Cardiac muscle cell (in vitro differentiated cells and primary cell): Measurements from ENCODE around the gene SEC14L6. TPM values are rescaled to one million over a fixed set of nuclear protein-coding genes. Genes with fewer than 3 reads are reported as not detected.

Experiments used
- DNase-seq, 2 donors: peaks; one replicate each; pipeline versions ENCODE4 v3.0.0 to v3.0.0-alpha.2; 2010 to 2017; ENCODE audit warnings: low read depth in 1 of 2, low spot score in 1 of 2
- H3K27ac ChIP-seq: fragments of 200-600 bp; sonication (generic); 2 replicates; pipeline ENCODE4 v1.5.1; 2016
- H3K27me3 ChIP-seq: fragments of 200-600 bp; sonication (generic); 2 replicates; pipeline ENCODE4 v1.6.0; 2016; ENCODE audit warnings: control low read depth
- H3K36me3 ChIP-seq: fragments of 200-600 bp; sonication (generic); 2 replicates; pipeline ENCODE4 v1.5.1; 2016; ENCODE audit warnings: control low read depth
- H3K4me1 ChIP-seq: fragments of 200-600 bp; sonication (generic); 2 replicates; pipeline ENCODE4 v1.8.1; 2017; ENCODE audit warnings: low read depth, mild to moderate bottlenecking, mixed run types
- H3K4me3 ChIP-seq: fragments of 200-600 bp; sonication (generic); 2 replicates; pipeline ENCODE4 v1.5.1; 2016; ENCODE audit warnings: mild to moderate bottlenecking
- H3K9me3 ChIP-seq: fragments of 200-600 bp; sonication (generic); 2 replicates; pipeline ENCODE4 v1.5.1; 2017; ENCODE audit warnings: low read depth, mild to moderate bottlenecking, control low read depth
- polyA plus RNA-seq: library from polyadenylated mRNA; unstranded; fragments of >200 nt; fragmentation: Nextera tagmentation; extraction: Ambion mirVana; gene quantifications from 2 replicates; pipeline ENCODE4 v1.2.1, GENCODE V29; 2016
- total RNA-seq: library from RNA; depleted of rRNA; stranded (reverse); fragments of >200 nt; gene quantifications from 2 replicates; pipeline ENCODE4 v1.2.3, GENCODE V29; 2016
- TF ChIP-seq, protein P1 (sequence below): IDR thresholded peaks from 2 replicates; pipeline ENCODE4 v1.5.1; 2012; ENCODE audit warnings: low read depth, mild to moderate bottlenecking, low read length

Gene SEC14L6
- total and polyA plus RNA-seq, 2 experiments from 2014 or later = 2.2 to 4.7 TPM

DNA sequence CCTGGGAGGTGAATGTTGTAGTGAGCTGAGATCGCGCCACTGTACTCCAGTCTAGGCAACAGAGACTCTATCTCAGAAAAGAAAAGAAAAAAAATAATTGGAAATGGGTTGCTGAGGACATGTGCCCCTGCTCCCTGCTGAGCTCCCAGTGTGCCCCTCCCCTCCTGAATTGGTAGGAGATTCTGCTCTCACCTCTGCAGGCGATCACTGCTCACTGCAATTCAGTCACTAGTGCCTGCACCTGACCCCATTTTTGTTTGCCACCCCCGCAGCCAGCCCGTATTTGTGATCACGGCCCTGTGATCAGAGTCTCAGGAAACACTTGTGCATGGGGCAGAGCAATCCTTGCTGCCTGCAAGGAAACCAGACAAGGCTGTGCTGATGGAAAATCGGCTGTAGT, 58.4 kb downstream of the SEC14L6 start:
- Histone ChIP-seq H3K27ac (no peak overlapping the region), H3K9me3 (no peaks in the 10 kb centered on the region), H3K4me3 (no peak overlapping the region), H3K4me1 (no peaks in the 10 kb centered on the region), H3K36me3 (no peaks in the 10 kb centered on the region), H3K27me3 (no peaks in the 10 kb centered on the region)
- no peak for DNase-seq
- TF ChIP-seq, protein P1, sequence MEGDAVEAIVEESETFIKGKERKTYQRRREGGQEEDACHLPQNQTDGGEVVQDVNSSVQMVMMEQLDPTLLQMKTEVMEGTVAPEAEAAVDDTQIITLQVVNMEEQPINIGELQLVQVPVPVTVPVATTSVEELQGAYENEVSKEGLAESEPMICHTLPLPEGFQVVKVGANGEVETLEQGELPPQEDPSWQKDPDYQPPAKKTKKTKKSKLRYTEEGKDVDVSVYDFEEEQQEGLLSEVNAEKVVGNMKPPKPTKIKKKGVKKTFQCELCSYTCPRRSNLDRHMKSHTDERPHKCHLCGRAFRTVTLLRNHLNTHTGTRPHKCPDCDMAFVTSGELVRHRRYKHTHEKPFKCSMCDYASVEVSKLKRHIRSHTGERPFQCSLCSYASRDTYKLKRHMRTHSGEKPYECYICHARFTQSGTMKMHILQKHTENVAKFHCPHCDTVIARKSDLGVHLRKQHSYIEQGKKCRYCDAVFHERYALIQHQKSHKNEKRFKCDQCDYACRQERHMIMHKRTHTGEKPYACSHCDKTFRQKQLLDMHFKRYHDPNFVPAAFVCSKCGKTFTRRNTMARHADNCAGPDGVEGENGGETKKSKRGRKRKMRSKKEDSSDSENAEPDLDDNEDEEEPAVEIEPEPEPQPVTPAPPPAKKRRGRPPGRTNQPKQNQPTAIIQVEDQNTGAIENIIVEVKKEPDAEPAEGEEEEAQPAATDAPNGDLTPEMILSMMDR = no peak

DNA sequence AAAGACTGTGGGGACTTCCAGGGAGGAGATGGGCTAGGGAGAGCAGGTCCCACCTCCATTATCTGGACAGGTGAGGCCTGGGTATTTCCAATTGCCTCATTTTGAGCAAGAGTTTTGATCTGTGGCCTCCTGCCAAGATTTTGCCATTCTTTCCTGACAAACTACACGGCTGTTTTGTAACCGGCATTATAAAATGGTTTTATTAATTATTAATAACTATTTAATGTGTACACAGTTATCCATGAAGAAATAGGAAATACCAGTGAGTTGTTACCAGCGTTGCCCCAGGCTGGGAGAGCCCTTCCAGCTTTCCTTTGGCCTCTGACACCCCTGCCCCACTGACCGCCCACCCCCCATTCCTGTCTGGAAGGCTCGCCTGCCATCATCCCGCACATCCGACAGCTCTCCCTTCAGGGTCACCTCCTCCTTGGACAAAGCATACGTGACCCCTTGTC, 59.9 kb downstream of the SEC14L6 start:
- no peaks in the 10 kb centered on the region for H3K4me1 ChIP-seq
- TF ChIP-seq, protein P1 = no peak
- DNase-seq = no peak
- no peak overlapping the region for H3K27ac ChIP-seq
- no peaks in the 10 kb centered on the region for H3K9me3 ChIP-seq
- H3K27me3 ChIP-seq = no peaks in the 10 kb centered on the region
- no peak overlapping the region for H3K4me3 ChIP-seq
- no peaks in the 10 kb centered on the region for H3K36me3 ChIP-seq

DNA sequence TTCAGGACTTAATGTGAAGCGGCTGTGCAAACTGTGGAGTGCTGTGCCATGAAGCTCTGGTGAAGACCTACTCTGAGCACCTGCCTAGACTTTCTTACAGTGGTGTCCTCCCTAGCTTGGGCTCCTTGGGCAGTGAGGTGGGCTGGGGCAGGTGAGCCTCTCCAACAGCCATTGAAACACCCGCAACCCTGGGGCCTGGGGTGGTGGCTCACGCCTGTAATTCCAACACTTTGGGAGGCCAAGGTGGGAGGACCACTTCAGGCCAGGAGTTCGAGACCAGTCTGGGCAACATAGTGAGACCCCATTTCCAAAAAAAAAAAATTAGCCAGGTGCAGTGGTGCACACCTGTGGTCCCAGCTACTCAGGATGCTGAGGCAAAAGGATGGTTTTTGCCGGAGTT, 60.4 kb downstream of the SEC14L6 start:
- Histone ChIP-seq H3K4me1 (no peaks in the 10 kb centered on the region), H3K4me3 (no peak overlapping the region), H3K27me3 (no peaks in the 10 kb centered on the region), H3K9me3 (no peaks in the 10 kb centered on the region), H3K36me3 (no peaks in the 10 kb centered on the region), H3K27ac (no peak overlapping the region)
- no peak for DNase-seq
- TF ChIP-seq, protein P1 = no peak

DNA sequence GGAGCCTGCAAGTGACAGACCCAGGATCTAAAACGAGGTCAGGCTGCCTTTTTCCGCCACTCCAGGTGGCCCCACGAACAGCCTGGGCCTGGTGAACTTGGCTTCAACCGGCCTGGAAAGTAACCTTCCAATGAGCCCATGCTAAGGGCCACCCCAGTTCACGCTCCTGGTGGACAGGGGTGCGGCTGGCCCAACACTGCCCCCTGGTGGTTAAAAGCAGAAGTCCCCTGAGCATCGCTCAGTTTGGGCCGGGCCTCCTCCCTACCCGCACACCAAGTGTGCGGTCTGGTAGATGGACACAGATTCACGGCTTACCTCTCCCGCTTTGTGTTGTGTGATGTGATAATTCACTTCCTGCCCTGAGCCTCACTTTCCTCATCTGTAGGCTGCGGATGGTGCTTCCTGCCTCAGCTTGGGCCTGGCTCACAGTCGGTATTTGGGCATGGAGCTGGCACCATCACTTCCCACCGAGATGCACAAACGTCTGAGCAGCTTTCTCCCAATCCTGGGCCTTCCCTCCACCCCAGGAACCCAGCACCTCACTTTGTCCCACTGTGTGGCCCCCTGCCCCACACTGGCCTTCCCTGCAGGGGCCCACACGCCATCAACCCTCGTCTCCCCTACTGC, 61.1 kb downstream of the SEC14L6 start:
- Histone ChIP-seq H3K4me1 (no peaks in the 10 kb centered on the region), H3K36me3 (no peaks in the 10 kb centered on the region), H3K27ac (no peak overlapping the region), H3K4me3 (no peak overlapping the region), H3K9me3 (no peaks in the 10 kb centered on the region), H3K27me3 (no peaks in the 10 kb centered on the region)
- DNase-seq = peak; percentile 64 to 65
- TF ChIP-seq, protein P1 = peak; percentile 83

DNA sequence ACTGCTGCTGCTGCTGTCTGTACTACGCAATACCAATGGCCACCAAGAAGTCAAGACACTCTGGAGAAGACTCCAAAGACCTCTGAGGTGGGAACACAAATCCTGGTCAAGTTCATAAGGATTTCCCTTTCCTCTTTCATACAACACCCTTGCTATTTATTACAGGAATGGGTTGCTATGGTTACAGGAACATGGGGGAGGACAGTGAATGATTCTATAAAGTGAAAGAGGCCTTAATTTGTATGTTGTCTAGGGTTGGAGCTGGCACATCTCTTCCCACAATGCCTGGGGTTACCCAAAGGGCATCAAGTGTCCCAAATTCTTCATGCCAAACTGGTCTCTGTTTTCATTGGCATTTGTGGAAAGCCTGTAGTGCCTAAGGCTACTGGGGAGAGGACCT, 63.4 kb downstream of the SEC14L6 start:
- Histone ChIP-seq H3K36me3 (no peaks in the 10 kb centered on the region), H3K27me3 (no peaks in the 10 kb centered on the region), H3K27ac (no peak overlapping the region), H3K4me1 (no peaks in the 10 kb centered on the region), H3K9me3 (no peaks in the 10 kb centered on the region), H3K4me3 (no peak overlapping the region)
- TF ChIP-seq, protein P1 = no peak
- peak in 1 of 2 donors; percentile 38 for DNase-seq
